Endodermal cell (in vitro differentiated cells): Measurements from ENCODE around the gene ZFAND3. TPM values are rescaled to one million over a fixed set of nuclear protein-coding genes. Genes with fewer than 3 reads are reported as not detected.

Experiments
- DNase-seq: peaks from one replicate; pipeline ENCODE4 v3.0.0-alpha.2; 2017
- H3K27ac ChIP-seq: 2 replicates; pipeline ENCODE4 v1.5.1; 2013; ENCODE audit warnings: mild to moderate bottlenecking, low read depth, low read length, moderate library complexity
- H3K27me3 ChIP-seq: 2 replicates; pipeline ENCODE4 v1.6.1; 2013; ENCODE audit warnings: mild to moderate bottlenecking, low read length, moderate library complexity; ENCODE audit not compliant: insufficient read depth, control insufficient read depth, poor library complexity, severe bottlenecking
- H3K36me3 ChIP-seq: 2 replicates; pipeline ENCODE4 v1.7.0; 2013; ENCODE audit warnings: mild to moderate bottlenecking, low read length, moderate library complexity; ENCODE audit not compliant: control insufficient read depth, insufficient read depth
- H3K4me1 ChIP-seq: one replicate; pipeline ENCODE4 v1.7.0; 2013; ENCODE audit warnings: low read length; ENCODE audit not compliant: control insufficient read depth, insufficient read depth
- H3K4me3 ChIP-seq: 2 replicates; pipeline ENCODE4 v1.5.1; 2013; ENCODE audit warnings: mild to moderate bottlenecking, low read length, moderate library complexity
- H3K9ac ChIP-seq: 2 replicates; pipeline ENCODE4 v1.6.1; 2013; ENCODE audit warnings: mild to moderate bottlenecking, low read length, moderate library complexity; ENCODE audit not compliant: poor library complexity, severe bottlenecking; ENCODE audit errors: extremely low read depth
- H3K9me3 ChIP-seq: 2 replicates; pipeline ENCODE4 v1.6.1; 2013; ENCODE audit warnings: mild to moderate bottlenecking, low read length, moderate library complexity; ENCODE audit not compliant: control insufficient read depth
- H3K27ac Mint-ChIP-seq: 2 replicates; pipeline ENCODE4 v1.8.0; 2020; ENCODE audit warnings: mixed read lengths
- H3K27me3 Mint-ChIP-seq: 2 replicates; pipeline ENCODE4 v1.8.0; 2021; ENCODE audit warnings: mild to moderate bottlenecking, mixed read lengths; ENCODE audit not compliant: insufficient read depth
- H3K36me3 Mint-ChIP-seq: 2 replicates; pipeline ENCODE4 v1.8.0; 2020; ENCODE audit warnings: low read depth, mixed read lengths
- H3K4me1 Mint-ChIP-seq: 2 replicates; pipeline ENCODE4 v1.8.0; 2020; ENCODE audit warnings: mixed read lengths
- H3K4me3 Mint-ChIP-seq: 2 replicates; pipeline ENCODE4 v1.8.0; 2020; ENCODE audit warnings: mild to moderate bottlenecking, moderate library complexity, mixed read lengths
- H3K9me3 Mint-ChIP-seq: 2 replicates; pipeline ENCODE4 v1.8.0; 2020; ENCODE audit warnings: mild to moderate bottlenecking, mixed read lengths
- WGBS, 2 experiments: methylation state at CpG; one replicate each; pipeline versions ENCODE4 v1.1.5 to v1.1.7; 2013; ENCODE audit warnings: missing lambda C conversion rate in 2 of 2, mixed read lengths in 1 of 2; ENCODE audit not compliant: insufficient coverage in 1 of 2, insufficient read length in 1 of 2; 5-methylcytosine and 5-hydroxymethylcytosine counted together
- total RNA-seq, 2 donors: library from RNA; stranded (reverse); fragmentation: NEBNext Ultra II Directional in 1 of 2; extraction: Animal tissue kit (Norgen Biotek cat#: 25700) in 1 of 2; gene quantifications; 2 replicates in 1 of 2; 3 replicates in 1 of 2; pipeline ENCODE4 v1.2.1, GENCODE V29; 2021
- TF ChIP-seq, protein P1 (sequence below): fragments of 200-600 bp; sonication (generic); conservative IDR thresholded peaks from 2 replicates; pipeline ENCODE4 v1.5.0; 2021; ENCODE audit warnings: antibody characterized with exemption, mild to moderate bottlenecking

Gene ZFAND3
- total RNA-seq, 2 donors from 2014 or later = 67.1 to 86.2 TPM

DNA sequence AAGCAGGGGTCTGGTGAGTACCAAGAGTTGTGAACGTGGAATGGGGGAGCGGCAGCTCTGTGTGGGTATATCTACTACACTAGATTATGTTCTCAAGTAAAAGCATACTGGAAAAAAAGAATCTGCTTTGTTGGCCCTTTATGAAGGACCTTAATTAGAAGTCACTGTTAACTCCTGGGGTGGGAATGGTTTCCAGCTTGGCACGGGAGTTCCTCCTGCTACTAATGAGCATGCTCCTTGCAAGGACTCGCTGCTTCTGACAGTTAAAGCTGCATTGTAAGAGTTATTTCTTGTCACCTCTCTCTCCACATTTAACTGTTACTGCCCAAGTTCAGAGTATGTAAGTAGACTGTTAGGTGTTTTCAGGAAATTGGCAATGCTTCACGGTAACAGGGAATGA is 292.7 kb downstream of the ZFAND3 start:
- Mint-ChIP-seq H3K4me1 (peaks cover 22% of the 10 kb centered on the region), H3K27ac (no peak overlapping the region), H3K9me3 (no peaks in the 10 kb centered on the region), H3K4me3 (no peak overlapping the region), H3K36me3 (peaks cover 7% of the 10 kb centered on the region), H3K27me3 (no peaks in the 10 kb centered on the region)
- Histone ChIP-seq H3K36me3 (peaks cover 8% of the 10 kb centered on the region), H3K9me3 (no peaks in the 10 kb centered on the region), H3K4me1 (peaks cover 4% of the 10 kb centered on the region), H3K27ac (no peak overlapping the region), H3K9ac (no peak overlapping the region), H3K27me3 (no peaks in the 10 kb centered on the region), H3K4me3 (no peak overlapping the region)
- 57 to 94% methylated on average over 1 to 5 of the region's 5 CpGs for WGBS, 2 experiments
- no peak for DNase-seq
- TF ChIP-seq, protein P1, sequence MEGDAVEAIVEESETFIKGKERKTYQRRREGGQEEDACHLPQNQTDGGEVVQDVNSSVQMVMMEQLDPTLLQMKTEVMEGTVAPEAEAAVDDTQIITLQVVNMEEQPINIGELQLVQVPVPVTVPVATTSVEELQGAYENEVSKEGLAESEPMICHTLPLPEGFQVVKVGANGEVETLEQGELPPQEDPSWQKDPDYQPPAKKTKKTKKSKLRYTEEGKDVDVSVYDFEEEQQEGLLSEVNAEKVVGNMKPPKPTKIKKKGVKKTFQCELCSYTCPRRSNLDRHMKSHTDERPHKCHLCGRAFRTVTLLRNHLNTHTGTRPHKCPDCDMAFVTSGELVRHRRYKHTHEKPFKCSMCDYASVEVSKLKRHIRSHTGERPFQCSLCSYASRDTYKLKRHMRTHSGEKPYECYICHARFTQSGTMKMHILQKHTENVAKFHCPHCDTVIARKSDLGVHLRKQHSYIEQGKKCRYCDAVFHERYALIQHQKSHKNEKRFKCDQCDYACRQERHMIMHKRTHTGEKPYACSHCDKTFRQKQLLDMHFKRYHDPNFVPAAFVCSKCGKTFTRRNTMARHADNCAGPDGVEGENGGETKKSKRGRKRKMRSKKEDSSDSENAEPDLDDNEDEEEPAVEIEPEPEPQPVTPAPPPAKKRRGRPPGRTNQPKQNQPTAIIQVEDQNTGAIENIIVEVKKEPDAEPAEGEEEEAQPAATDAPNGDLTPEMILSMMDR = no peak

DNA sequence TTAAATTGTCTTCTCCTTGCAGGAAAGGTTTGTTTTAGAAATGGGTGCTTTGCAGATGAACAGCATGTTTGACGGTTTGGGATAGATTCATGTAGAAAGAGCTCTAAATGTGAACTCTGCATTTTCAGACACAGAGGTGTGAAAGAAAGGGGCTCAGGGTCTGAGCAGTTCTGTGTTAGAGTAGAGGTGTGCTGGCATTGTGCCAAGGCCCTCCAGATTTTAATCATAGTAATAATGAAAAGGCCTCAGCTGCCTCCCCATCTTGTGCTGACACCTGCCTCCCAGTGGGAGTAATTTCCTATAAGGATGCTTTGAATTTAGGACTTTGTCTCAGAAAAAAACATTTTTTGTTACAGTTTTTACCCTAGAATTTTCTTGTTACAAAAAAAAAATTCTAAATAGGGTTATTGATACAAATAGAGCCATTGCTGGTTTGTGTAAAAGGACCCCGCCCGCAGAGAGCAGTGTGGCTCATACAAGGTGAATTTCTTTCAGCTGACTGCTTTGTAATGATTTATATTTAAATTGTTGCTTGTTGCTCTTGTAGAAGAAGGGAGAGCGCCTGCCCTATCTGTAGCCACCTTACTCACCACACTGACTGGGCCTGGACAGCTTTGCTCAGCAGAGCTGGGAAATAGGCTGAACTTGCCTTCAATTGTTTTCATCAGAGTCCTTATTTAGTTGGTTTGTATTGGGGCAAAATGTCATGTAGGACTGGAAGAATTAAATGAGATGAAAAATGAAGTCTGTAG is 294.5 kb downstream of the ZFAND3 start:
- Histone ChIP-seq H3K4me1 (peaks cover 4% of the 10 kb centered on the region), H3K27ac (no peak overlapping the region), H3K36me3 (peaks cover 17% of the 10 kb centered on the region), H3K27me3 (no peaks in the 10 kb centered on the region), H3K9ac (no peak overlapping the region), H3K4me3 (no peak overlapping the region), H3K9me3 (no peaks in the 10 kb centered on the region)
- WGBS, 2 experiments = 93 to 100% methylated on average over 1 to 4 of the region's 4 CpGs
- H3K4me1 Mint-ChIP-seq = peaks cover 26% of the 10 kb centered on the region
- no peaks in the 10 kb centered on the region for H3K27me3 Mint-ChIP-seq
- no peak overlapping the region for H3K27ac Mint-ChIP-seq
- no peaks in the 10 kb centered on the region for H3K9me3 Mint-ChIP-seq
- H3K4me3 Mint-ChIP-seq = no peak overlapping the region
- no peak for DNase-seq
- H3K36me3 Mint-ChIP-seq = peaks cover 3% of the 10 kb centered on the region
- TF ChIP-seq, protein P1 = no peak

DNA sequence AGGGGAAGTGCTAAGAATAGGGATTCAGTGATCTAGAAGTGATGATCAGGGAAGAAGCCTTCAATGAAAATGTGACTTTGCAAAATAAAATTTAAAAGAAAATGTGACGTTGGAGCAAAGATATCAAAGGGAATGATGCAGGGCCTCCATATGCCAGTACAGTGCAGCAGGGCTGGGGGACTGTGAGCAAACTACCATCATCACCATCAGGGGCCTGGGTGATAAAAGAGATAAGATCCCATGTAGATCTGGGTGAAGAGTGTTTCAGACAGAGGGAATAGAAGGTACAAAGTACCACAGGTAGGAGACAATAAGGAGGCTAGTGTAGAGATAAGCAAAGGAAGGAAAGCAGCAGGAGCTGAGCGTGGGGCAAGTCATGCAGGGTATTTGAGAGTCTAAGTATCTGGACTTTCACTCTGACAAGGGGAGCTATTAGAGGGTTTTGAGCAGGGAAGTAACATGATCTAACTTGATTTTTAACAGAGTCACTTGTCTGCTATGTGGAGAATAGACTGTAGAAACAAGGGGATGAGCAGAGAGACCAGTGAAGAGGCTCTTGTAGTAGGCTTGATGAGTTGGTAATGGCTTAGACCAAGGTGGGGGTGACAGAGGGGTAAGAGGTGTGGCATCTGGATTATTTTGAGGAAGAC is 295.6 kb downstream of the ZFAND3 start:
- H3K4me1 ChIP-seq = peaks cover 4% of the 10 kb centered on the region
- H3K4me1 Mint-ChIP-seq = peaks cover 36% of the 10 kb centered on the region
- no peak overlapping the region for H3K9ac ChIP-seq
- peaks cover 5% of the 10 kb centered on the region for H3K36me3 Mint-ChIP-seq
- no peaks in the 10 kb centered on the region for H3K27me3 Mint-ChIP-seq
- H3K4me3 ChIP-seq = peak overlapping the region; percentile 16
- WGBS, 2 experiments = 84 to 100% methylated on average over 1 to 2 of the region's 2 CpGs
- no peak for DNase-seq
- TF ChIP-seq, protein P1 = no peak
- peaks cover 17% of the 10 kb centered on the region for H3K36me3 ChIP-seq
- no peak overlapping the region for H3K27ac Mint-ChIP-seq
- no peak overlapping the region for H3K27ac ChIP-seq
- H3K9me3 Mint-ChIP-seq = no peaks in the 10 kb centered on the region
- no peak overlapping the region for H3K4me3 Mint-ChIP-seq
- no peaks in the 10 kb centered on the region for H3K9me3 ChIP-seq
- H3K27me3 ChIP-seq = no peaks in the 10 kb centered on the region
